OCI-LY3 (cell line): Measurements from ENCODE around the gene PBOV1.

ENCODE experiments used
- CTCF ChIP-seq: fragments of 200-600, 300-600 bp; sonication (generic); IDR thresholded peaks from 2 replicates; pipeline ENCODE4 v1.5.1; 2014; ENCODE audit warnings: antibody characterized with exemption, low read length, low read depth
- EZH2phosphoT487 ChIP-seq: fragments of 200-600 bp; shearing (Covaris generic); IDR thresholded peaks from 2 replicates; pipeline ENCODE4 v1.6.1; 2018; ENCODE audit warnings: antibody characterized with exemption, mixed run types, low read depth

GRCh38 chr6:138248011-138248410 lies 29.7 kb upstream of the PBOV1 start:
- TF ChIP-seq CTCF (no peak), EZH2phosphoT487 (no peak)
